NCI-H526 treated with DMSO at 0.1 percent for 48 hours (cell line): ENCODE results near the gene EFNA1.

ENCODE experiments used
- DNase-seq: peaks from one replicate; lab custom pipeline; 2025; lab: John Stamatoyannopoulos, UW

Gene EFNA1

GRCh38 chr1:155174324-155175280 lies 46.9 kb downstream of the EFNA1 start:
- peak; percentile 76 for DNase-seq

- DNase-seq: no peak
Measured at GRCh38 chr1:155175281-155175926, 47.7 kb downstream of the EFNA1 start.

- DNase-seq: no peak
Measured at GRCh38 chr1:155175927-155176371, 48.3 kb downstream of the EFNA1 start.

- DNase-seq: peak; percentile 89
Measured at GRCh38 chr1:155176544-155177071, 48.9 kb downstream of the EFNA1 start.

- DNase-seq: no peak
Measured at GRCh38 chr1:155177192-155177917, 49.7 kb downstream of the EFNA1 start.

- DNase-seq: no peak
Measured at GRCh38 chr1:155177918-155178281, 50.2 kb downstream of the EFNA1 start.

- DNase-seq: no peak
Measured at GRCh38 chr1:155178441-155179111, 50.9 kb downstream of the EFNA1 start.

GRCh38 chr1:155179112-155180031 lies 51.7 kb downstream of the EFNA1 start:
- no peak for DNase-seq

GRCh38 chr1:155181371-155182051 lies 53.8 kb downstream of the EFNA1 start:
- DNase-seq: no peak

GRCh38 chr1:155182052-155182550 lies 54.4 kb downstream of the EFNA1 start:
- no peak for DNase-seq

GRCh38 chr1:155183775-155184221 lies 56.1 kb downstream of the EFNA1 start:
- no peak for DNase-seq

- DNase-seq: no peak
Measured at GRCh38 chr1:155184351-155184811, 56.7 kb downstream of the EFNA1 start.
